ENCODE measurements around the gene PAFAH2. TPM values are rescaled to one million over a fixed set of nuclear protein-coding genes. Genes with fewer than 3 reads are reported as not detected.

PAFAH2 gene
- total RNA-seq, 1 experiment from 2014 or later = 12.8 TPM

DNA sequence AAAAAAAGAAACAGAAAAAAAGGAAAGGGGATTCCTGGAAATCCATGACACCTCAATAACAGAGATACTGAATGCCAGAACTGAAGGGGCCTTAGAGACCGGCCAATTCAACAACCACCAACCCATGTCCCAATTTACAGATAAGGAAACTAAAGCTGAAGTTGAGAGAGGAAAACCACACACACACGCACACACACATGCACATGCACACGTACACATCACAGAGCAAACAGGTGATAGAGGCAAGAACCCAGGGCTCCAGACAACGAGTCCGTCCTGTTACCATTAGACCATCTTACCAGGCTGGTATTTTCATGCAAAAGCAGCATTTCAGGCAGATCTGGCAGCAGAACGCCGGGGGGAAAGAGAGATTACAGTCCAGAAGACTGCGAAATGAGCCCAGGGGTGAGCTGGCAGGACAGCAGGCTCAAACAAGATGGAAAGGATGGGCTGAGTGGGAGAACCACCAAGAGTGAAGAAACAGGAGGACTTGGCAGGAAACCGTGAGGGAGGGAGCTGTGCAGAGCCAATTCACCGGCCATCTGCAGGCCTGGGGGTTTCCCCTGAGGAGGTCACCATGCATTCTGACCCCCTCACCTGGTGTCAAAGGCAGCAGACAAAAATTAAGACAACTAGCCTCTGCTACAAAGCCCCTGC lies 43.5 kb downstream of the PAFAH2 start:
- TF ChIP-seq, protein P1, sequence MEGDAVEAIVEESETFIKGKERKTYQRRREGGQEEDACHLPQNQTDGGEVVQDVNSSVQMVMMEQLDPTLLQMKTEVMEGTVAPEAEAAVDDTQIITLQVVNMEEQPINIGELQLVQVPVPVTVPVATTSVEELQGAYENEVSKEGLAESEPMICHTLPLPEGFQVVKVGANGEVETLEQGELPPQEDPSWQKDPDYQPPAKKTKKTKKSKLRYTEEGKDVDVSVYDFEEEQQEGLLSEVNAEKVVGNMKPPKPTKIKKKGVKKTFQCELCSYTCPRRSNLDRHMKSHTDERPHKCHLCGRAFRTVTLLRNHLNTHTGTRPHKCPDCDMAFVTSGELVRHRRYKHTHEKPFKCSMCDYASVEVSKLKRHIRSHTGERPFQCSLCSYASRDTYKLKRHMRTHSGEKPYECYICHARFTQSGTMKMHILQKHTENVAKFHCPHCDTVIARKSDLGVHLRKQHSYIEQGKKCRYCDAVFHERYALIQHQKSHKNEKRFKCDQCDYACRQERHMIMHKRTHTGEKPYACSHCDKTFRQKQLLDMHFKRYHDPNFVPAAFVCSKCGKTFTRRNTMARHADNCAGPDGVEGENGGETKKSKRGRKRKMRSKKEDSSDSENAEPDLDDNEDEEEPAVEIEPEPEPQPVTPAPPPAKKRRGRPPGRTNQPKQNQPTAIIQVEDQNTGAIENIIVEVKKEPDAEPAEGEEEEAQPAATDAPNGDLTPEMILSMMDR (IDR thresholded peaks at IDR 0.05; ENCODE audit: unreplicated experiment) = no peak
- POLR2A ChIA-PET = interaction anchor here (1.5 kb wide), 1 partner anchor 43 kb away, joined by 3 read pairs; the partner anchor contains the start of gene PAFAH2
- Mint-ChIP-seq H3K27ac (ENCODE audit: low read depth, unreplicated experiment) (no peak overlapping the region), H3K36me3 (ENCODE audit: insufficient read depth, unreplicated experiment) (peaks cover 19% of the 10 kb centered on the region), H3K4me3 (ENCODE audit: unreplicated experiment) (no peak overlapping the region), H3K4me1 (ENCODE audit: insufficient read depth, unreplicated experiment) (no peaks in the 10 kb centered on the region), H3K9me3 (ENCODE audit: unreplicated experiment) (no peaks in the 10 kb centered on the region), H3K27me3 (ENCODE audit: insufficient read depth, unreplicated experiment) (no peaks in the 10 kb centered on the region)
- BruUV-seq (replicated peaks) = no TSS peak
- intact Hi-C loops (cut with micrococcal nuclease) = no loop called here
- DNase-seq (ENCODE audit: unreplicated experiment) = no peak
- CTCF ChIA-PET = interaction anchor here (0.6 kb wide), 1 partner anchor 233 kb away, joined by 4 read pairs; no protein-coding TSS in a partner anchor

DNA sequence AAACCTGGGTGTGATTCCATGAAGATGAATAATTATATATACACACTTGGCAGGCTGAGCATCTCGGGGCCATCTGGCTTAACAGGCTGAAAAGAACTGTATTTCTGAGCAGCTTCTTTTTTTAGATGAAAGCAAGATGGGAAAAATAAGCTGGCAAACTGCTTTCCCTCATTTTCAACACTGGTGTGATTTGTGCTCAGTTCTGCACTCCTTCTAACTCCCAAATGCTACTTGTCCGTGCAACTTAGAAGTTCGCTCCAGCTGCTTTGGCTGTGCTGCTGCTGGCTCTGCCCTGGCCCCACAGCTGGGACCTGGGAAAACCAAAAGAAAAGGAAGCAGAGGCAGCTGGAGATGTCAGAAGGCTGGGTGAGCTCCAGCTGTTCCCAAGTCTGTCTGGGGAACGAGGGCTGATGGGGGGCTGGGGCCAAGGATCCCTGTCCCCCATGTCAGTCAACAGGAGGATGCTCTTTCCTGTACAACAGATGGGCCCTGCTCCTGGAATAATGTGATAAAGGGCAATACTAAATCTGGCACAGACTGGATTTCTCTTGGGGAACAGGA lies 44.9 kb downstream of the PAFAH2 start:
- CTCF ChIA-PET = interaction anchor here (1.0 kb wide), 1 partner anchor 58 kb away, joined by 5 read pairs; no protein-coding TSS in a partner anchor
- Mint-ChIP-seq H3K4me1 (ENCODE audit: insufficient read depth, unreplicated experiment) (no peaks in the 10 kb centered on the region), H3K36me3 (ENCODE audit: insufficient read depth, unreplicated experiment) (peaks cover 6% of the 10 kb centered on the region), H3K9me3 (ENCODE audit: unreplicated experiment) (no peaks in the 10 kb centered on the region), H3K4me3 (ENCODE audit: unreplicated experiment) (no peak overlapping the region), H3K27ac (ENCODE audit: low read depth, unreplicated experiment) (no peak overlapping the region), H3K27me3 (ENCODE audit: insufficient read depth, unreplicated experiment) (no peaks in the 10 kb centered on the region)
- intact Hi-C loops (cut with micrococcal nuclease) = no loop called here
- BruUV-seq (replicated peaks) = no TSS peak
- TF ChIP-seq, protein P1 (IDR thresholded peaks at IDR 0.05; ENCODE audit: unreplicated experiment) = no peak
- DNase-seq (ENCODE audit: unreplicated experiment) = no peak
- POLR2A ChIA-PET = no interaction called here

DNA sequence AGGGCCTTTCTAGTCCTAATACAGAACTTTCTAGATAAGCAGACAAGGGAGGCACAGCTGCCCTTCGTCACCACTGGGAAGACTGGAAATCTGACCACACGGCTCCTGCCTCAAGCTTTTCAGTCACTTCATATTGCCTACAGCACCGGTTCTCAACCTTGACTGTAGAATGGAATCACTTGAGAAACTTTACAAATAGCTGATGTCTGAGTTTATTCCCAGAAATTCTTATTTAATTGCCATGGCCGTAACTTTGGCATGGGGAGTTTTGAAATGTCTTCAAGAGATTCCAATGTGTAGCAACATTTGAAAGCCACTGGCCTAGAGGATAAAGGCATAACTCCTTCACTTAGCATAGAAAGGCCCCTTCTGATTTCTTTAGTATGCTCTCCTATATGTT lies 49.2 kb downstream of the PAFAH2 start:
- no peaks in the 10 kb centered on the region for H3K4me1 Mint-ChIP-seq (ENCODE audit: insufficient read depth, unreplicated experiment)
- H3K36me3 Mint-ChIP-seq (ENCODE audit: insufficient read depth, unreplicated experiment) = no peaks in the 10 kb centered on the region
- peaks cover 5% of the 10 kb centered on the region for H3K9me3 Mint-ChIP-seq (ENCODE audit: unreplicated experiment)
- no peaks in the 10 kb centered on the region for H3K27me3 Mint-ChIP-seq (ENCODE audit: insufficient read depth, unreplicated experiment)
- no peak for DNase-seq (ENCODE audit: unreplicated experiment)
- intact Hi-C loops (cut with micrococcal nuclease) = no loop called here
- H3K27ac Mint-ChIP-seq (ENCODE audit: low read depth, unreplicated experiment) = no peak overlapping the region
- POLR2A ChIA-PET = interaction anchor here (0.8 kb wide), 1 partner anchor 57 kb away, joined by 4 read pairs; no protein-coding TSS in a partner anchor
- TF ChIP-seq, protein P1 (IDR thresholded peaks at IDR 0.05; ENCODE audit: unreplicated experiment) = no peak
- CTCF ChIA-PET = interaction anchor here (0.7 kb wide), 1 partner anchor 31 kb away, joined by 3 read pairs; no protein-coding TSS in a partner anchor
- no TSS peak for BruUV-seq (replicated peaks)
- no peak overlapping the region for H3K4me3 Mint-ChIP-seq (ENCODE audit: unreplicated experiment)

DNA sequence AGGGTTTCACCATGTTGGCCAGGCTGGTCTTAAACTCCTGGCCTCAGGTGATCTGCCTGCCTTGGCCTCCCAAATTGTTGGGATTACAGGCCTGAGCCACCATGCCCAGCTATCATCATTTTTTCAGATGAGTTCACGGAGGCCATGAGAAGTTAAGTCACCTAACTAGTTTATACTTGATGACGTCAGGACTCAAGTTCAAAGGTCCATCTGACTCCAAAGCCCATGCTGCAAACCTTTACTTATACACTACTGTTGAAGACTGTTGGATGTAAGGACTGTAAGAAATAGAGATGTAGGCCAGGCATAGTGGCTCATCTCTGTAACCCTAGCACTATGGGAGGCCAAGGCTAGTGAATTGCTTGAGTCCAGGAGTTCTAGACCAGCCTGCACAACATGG lies 50.8 kb downstream of the PAFAH2 start:
- TF ChIP-seq, protein P1 (IDR thresholded peaks at IDR 0.05; ENCODE audit: unreplicated experiment) = no peak
- POLR2A ChIA-PET = interaction anchor here (1.1 kb wide), 1 partner anchor 42 kb away, joined by 3 read pairs; no protein-coding TSS in a partner anchor
- Mint-ChIP-seq H3K36me3 (ENCODE audit: insufficient read depth, unreplicated experiment) (no peaks in the 10 kb centered on the region), H3K27ac (ENCODE audit: low read depth, unreplicated experiment) (no peak overlapping the region), H3K4me1 (ENCODE audit: insufficient read depth, unreplicated experiment) (no peaks in the 10 kb centered on the region), H3K9me3 (ENCODE audit: unreplicated experiment) (peaks cover 21% of the 10 kb centered on the region), H3K27me3 (ENCODE audit: insufficient read depth, unreplicated experiment) (no peaks in the 10 kb centered on the region), H3K4me3 (ENCODE audit: unreplicated experiment) (no peak overlapping the region)
- CTCF ChIA-PET = no interaction called here
- no peak for DNase-seq (ENCODE audit: unreplicated experiment)
- intact Hi-C loops (cut with micrococcal nuclease) = no loop called here
- no TSS peak for BruUV-seq (replicated peaks)

Data from MCF 10A (cell line).